CD4-positive, alpha-beta T cell treated with Interleukin-1 beta for 1 hour (primary cell): ENCODE measurements around the gene MRPL1.

Experiments
- DNase-seq, 2 donors: peaks; one replicate each; pipeline ENCODE4 v3.0.0-alpha.2; 2020 to 2022

Gene MRPL1

DNA sequence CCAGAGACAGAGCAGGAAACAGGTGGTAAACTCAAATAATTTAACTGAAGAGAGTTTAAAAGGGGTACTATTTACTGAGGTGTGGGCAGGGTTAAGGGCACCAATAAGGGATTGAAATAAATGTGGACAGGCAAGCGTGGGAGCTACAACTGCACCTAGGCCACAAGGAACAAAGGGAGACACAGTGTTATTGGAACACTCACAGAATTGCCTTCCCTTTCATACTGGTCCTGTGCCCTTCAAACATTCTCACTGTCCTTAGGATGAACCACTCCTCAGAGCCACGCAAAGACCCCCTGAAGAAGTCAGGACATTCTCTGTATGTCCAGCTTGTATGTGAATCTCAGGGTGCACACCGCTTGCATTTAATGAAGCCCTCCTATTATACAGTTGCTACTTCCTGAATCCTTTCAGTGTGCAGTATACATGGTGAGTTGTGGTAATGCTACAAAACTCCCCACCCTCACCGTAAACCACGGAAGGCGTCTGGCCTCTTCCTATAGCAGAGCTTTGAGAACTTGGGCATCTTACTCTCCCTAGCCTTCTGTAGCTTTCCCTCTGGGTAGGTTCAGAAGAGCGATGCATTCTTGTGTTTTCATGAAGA, 9.6 kb upstream of the MRPL1 start:
- peak; percentile 80 to 84 for DNase-seq

DNA sequence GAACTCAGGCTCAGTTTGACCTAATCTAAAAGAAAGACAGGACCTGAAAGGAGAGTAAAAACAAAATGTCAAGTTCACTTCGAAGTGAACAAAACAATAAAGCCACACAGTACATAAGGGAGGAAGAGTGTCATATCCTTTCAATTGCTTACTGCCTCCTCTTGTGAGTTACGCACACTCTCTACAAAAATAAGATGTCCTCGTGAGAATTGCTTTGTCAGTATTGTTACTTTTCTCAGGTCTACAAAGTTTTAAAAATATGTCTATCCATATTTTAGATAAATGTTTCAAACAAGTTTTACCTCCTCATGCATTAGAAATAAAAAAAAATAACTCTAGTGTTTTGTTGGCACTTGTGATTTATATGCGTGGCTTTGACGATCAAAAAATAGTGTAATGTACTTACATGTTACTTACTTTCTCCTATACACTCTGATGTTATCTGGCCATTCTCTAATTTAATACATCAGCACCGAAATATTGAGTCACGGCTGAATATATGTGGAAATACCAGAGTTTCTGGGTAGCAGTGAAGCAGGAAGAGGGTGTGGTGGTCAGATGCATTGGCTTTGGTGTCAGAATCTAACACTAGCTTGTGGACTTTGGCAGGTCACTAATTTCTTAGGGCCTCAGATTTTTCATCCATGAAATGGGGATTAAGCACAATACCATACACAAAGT, 8.1 kb upstream of the MRPL1 start:
- DNase-seq = peak; percentile 45 to 72

DNA sequence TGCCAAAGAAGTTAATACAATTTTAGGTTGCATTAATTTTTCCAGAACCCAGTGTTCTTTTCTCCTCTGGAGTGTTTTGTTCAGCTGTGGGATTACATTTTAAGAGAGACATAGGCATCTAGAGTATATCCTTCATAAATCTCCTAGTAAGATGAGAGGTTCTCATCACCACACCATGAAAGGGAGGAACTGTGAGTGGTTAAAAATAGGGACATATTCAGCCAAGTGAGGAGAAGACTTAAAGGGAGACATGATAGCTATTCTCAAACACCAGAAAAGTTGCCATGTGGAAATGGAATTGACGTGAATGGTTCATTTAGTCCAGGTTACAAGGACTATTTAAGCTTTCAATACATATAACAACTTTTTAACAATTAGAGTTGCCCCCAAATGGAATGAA, 6.5 kb upstream of the MRPL1 start:
- no peak for DNase-seq

DNA sequence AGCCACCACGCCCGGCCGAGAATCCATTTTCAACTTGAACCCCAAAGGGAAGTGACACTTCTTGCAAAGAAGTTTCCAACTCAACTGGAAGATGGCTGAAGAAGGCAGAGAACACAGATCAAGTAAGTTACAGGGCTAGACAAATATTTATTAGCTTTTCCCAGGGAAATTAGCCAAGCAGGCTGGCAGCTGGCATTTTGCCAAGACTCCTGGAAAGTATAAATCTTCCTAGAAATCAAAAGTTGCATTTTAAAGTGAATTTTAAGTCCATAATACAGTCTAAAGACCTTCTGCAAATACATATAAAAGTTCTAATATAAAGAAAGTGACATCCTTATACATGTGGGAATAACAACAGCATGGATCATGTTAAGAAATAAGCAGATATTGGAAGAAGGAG, 3.4 kb upstream of the MRPL1 start:
- no peak for DNase-seq

DNA sequence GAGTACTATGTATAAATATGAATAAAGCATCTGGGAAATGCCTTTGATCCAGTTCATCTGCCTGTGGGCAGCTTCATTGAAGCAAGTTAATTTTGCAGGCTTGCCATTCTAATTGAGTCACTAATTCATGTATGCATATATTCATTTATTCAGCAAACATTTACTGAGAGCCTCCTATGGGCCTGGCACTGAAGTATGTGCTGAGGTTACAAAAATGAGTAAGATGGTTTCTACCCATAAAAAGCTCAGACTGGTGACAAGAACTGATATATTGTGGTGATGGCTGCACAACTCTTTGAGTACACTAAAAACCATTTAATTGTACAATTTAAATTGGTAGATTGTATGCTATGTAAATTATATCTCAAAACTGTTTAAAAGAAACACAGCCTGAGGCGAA, 1.1 kb upstream of the MRPL1 start:
- DNase-seq = no peak

DNA sequence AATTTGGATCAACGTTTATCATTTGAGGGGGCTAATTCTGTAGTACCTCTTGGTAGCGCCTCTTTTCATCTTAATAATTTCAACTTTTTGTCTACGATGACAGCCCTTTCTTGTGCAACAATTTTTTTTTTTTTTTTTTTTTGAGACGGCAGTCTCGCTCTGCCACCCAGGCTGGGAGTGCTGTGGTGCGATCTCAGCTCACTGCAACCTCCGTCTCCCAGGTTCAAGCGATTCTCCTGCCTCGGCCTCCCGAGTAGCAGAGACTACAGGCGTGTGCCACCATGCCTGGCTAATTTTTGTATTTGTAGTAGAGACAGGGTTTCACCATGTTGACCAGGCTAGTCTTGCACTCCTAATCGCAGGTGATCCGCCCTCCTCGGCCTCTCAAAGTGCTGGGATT, 711 bp downstream of the MRPL1 start:
- peak in 1 of 2 donors; percentile 23 for DNase-seq

DNA sequence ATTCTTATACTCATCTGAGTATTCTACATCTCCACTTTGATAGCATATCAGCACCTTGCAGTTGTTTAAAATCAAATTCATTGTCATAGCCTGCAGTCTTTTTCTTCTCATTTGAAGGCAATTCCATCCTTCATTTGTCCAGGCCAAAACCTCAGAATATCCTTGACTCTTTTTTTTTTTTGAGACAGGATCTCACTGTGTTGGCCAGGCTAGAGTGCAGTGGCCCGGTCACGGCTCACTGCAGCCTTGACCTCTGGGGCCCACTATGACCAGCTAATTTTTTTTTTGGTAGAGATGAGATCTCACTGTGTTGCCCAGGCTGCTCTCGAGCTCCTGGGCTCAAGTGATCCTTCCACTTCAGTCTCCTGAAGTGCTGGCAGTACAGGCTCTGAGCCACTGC, 2.6 kb downstream of the MRPL1 start:
- no peak for DNase-seq

DNA sequence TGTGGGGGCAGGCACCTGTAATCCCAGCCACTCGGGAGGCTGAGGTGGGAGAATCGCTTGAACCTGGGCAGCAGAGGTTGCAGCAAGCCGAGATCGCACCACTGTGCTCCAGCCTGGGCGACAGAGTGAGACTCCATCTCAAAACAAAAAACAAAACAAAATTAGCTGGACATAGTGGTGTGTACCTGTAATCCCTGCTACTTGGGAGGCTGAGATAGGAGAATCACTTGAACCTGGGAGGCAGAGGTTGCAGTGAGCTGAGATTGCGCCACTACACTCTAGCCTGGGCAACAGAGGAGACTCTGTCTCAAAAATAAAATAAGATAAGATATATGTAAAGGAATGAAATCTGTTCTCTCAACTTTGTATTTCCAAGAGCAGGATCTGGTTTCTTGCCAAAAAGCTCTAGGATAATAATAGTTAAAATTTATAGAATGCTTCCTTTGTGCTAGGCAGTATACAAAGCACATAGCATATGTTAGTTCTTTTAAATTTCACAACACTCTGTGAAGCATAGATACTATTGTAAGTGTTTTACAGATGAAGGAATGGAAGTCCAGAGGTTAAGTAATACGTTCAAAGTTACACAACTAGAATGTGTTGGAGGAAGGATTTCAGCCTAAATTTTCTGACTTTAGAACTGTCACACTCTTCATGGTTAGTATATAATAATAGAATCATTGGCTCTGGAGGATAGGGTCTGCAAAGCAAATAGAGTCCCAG, 10.3 kb downstream of the MRPL1 start:
- DNase-seq = no peak

DNA sequence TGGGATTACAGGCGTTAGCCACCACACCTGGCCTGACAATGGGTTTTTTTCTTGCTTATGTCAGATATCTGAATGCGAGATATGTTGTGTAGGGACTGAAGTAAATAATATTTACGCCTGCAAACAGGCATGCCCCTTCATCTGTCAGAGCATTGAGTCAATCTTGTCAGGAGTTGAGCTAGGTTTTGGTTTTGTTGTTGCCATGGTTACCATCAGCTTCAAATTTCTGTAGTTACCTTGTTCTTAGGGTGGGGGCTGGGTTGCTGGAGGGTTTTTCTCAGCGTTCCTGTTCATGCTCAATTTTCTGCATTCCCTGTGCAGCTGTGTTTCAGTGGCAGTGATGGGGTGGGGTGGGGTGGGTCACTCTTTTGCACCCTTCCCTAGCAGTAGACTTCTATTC, 14.5 kb downstream of the MRPL1 start:
- DNase-seq = no peak

DNA sequence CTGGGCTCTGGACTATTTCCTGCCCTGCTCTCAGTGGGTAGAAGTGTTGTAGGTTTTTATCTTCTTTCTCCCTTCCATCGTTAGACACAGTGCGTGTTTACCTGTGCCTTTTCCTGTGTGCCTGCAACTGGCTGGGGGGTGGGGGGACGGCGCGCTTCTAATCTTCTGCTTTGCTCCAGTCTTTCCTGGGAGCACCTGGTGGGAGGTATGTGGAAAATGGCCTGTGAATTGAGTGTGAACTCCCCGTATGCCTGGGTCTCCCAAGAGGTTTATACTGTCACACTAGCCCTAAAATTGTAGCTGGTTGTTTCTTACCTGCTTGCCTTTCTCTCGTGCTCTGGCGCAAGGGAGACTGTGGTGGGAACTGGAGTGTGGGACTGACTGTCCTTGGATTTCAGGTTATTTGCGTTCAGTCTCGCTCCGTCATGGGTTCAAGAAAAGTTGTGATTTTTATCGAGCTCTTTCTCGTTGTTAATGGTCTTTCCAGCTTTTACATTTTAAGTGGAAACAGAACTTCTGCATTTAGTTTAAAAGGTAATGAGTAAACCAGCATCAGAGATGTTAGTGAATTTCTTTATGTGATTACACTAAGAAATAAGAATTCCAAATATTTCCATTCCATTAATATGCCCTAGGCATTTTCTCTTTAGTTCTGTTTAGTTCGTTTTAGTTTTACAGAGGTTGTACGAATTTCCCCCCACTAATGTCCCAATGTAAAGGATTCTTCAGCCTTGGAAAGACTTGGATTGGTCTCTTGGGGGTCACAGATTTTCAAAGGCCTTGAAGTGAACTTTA, 15.3 kb downstream of the MRPL1 start:
- DNase-seq = no peak

DNA sequence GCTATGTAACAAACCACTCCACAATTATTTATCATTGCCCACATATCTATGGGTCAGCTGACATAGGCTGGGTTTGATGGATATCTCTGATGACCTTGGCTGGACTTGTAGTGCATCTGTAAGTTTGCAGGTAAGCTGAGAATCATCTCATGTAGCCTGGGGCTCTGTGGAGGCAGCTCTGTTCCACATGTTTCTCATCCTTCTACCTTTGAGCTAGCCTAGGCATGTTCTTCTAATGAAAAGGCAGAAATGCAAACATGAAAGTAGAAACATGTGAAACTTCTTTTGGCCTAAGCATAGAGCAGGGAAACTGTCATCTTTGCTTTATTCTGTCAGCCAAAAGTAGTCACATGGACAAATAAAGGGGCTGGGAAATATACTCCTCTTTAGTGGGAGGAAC, 18.2 kb downstream of the MRPL1 start:
- DNase-seq = no peak

DNA sequence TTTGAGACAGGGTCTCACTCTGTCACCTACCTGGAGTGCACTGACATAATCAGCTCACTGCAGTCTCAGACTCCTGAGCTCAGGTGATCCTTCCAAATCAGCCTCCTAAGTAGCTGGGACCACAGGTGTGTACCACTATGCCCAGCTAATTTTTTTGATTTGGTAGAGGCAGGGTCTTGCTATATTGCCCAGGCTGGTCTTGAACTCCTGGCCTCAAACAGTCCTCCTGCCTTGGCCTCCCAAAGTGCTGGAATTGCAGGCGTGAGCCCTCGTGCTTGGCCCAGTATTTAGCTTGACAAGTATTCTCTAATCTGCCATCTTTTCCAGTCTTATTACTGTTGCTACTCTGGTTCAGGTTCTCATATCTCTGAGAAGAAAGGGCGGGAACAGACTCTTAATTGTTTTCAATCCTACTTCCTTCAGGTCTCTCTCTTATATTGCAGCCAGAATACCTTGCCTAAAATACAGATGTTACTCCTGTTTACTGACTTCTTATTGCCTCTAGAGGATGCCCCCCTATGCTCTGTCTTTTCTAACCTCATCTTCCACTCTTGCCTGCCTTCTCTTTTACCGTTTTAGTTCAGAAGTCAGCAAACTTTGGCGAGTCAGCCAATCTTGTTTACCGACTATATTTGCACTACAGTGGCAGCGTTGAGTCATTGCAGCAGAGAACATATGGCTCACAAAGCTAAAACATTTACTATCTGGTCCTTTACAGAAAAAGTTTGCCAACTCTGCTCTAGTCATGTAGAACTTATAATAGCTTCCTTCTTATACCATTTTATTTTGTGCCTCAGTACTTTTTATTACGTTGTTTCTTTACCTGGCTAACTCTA, 19.0 kb downstream of the MRPL1 start:
- no peak for DNase-seq

DNA sequence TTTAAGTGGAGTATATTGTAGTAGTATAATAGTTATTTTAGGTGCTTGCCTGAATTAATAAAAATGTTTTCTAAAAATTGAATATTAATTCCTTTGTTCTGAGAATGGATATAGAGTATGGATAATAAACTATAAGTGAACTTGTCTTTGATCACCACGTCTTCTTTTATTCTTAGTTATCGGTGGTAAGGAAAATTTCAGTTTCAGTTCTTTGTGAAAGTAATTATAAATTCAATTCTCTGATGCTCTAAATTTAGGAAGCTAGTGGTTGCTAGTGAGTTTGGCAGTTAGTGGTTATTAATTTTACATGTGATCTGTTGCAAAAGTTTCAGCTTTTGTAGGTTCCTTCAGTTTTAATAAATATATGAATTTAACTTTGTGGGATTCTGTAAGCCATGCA, 30.8 kb downstream of the MRPL1 start:
- no peak for DNase-seq

DNA sequence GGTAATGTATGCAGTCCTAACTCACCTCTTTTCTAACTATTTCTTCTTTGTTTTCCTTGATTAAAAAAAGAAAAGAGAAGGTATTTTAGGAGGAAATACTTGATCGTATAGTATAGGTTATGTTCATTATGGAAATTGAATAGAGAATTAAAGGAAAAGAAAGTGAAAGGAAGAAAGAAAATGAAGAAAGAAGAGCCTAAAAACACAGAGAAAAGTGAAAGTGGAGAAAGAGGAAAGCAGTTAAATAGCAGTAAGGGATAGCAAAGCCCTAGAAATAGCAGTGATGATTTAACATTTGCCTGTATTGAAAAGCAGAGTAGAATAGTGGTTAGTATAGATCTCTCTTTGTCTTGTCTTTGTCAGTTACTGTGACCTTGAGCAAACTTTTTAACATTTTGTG, 37.0 kb downstream of the MRPL1 start:
- DNase-seq = no peak

DNA sequence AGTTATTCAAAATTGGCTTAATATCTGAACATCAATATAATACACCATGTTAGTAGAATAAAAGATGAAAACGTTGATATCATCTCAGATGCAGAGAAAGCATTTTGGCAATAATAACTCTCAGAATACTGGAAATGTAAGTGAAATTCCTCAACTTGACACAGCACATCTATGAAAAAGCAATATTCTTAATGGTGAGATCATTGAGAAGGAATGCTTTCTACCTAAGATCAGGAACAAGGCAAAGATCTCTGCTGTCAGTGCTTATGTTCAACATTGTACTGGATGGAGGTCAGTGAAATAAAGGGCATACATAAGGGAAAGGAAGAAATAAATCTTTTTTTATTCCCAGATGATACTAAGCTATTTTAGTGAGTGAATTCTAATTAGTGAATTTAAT, 40.6 kb downstream of the MRPL1 start:
- no peak for DNase-seq

DNA sequence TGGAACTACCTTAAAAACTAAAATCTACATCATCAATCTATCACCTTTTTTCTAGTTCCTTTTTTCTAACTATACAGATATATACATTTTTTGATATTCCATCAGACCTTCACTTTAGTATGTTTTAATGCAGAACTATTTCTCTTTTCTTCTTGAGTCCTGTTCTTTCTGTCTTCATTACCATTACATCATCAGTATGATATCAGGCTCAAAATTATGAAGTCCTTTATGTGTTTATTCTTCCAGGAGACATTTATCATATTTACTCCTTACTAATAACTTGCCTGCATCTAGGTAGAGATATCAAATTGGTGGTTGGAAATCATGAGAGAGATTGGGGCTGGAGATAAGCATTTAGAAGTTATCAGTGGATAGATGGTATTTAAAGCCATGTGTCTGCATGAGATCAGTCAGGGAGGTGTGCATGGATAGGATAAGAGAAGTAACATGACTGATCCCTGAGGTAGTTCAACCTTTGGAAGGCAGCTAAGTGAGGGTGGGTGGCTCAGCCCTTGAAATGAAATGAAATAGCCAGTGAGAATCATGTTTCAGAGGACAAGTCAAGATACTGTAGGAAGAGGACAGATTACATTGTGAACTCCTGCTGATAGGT, 43.1 kb downstream of the MRPL1 start:
- DNase-seq = no peak

DNA sequence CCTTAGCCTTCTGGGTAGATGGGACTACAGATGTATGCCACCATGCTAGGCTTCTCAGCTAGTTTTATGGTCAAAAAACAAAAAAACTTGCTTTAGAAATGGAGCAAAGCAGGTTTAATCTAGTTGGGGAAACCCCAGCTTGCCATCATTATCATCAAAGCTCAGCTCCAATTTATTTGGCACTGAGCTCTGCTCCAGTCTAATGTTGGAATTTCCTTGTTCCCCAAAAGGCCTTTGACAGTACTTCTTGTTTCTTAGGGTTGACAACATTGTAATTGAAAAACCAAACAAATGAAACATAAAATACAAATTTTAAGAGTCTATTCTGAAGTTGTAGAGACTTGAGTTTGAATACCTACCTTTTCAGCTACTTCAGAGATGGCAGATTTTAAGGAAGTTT, 48.0 kb downstream of the MRPL1 start:
- no peak for DNase-seq

DNA sequence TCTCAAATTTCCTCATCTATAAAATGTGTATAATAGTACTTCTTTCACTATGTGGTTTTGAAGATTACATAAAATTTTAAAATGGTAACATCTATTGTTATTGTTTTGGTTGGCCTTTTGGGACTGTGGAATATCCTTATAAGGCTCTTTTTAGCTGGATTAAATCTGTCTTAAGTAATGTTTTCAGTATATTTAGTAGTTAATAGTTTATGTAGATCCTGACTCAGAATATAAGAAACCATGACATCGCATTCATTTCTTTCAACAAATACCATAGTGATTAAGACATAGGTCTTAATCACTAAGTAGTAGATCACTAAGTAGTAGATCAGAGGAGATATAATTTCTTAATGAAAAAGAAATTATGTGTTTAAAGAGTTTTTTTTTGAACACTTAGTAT, 48.5 kb downstream of the MRPL1 start:
- DNase-seq = no peak

DNA sequence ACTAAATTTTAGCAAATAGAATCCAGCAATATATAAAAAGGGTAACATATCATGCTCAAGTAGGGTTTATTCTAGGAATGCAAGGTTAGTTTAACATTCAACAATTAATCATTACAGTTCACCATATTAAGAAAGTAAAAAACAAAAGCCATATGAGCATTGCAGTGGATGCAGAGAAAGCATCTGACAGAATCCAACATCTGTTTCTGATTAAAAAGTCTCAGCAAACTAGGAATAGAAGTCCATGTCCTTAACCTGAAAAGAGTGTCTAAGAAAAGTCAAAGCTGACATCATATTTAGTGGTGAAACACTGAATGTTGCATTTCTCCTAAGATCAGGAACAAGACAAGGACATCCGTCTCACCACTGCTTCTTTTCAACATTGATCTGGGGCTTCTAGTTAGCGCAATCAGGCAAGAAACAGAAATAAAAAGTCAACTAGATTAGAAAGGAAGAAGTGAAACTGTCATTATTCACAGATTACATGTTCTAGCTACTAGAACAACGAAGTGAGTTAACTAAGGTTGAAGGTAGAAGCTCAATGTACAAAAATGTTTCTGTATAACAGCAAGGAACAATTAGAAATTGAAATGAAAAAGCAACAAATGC, 49.3 kb downstream of the MRPL1 start:
- no peak for DNase-seq

DNA sequence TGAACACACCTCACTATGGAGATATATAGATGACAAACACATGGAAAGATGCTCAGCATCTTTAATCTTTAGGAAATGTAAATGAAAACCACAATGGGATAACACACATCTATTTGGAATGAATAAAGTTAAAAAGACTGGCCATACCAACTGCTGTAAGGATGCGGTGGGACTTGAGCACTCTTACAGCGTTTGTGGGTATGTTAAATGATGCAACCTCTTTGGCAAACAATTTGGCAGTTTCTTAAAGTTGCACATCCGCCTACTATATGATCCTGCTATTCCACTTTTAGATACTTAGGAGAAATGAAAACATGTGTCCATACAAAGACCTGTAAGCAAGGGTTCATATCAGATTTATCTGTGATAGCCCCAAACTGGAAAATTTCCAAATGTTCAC, 50.7 kb downstream of the MRPL1 start:
- DNase-seq = no peak

DNA sequence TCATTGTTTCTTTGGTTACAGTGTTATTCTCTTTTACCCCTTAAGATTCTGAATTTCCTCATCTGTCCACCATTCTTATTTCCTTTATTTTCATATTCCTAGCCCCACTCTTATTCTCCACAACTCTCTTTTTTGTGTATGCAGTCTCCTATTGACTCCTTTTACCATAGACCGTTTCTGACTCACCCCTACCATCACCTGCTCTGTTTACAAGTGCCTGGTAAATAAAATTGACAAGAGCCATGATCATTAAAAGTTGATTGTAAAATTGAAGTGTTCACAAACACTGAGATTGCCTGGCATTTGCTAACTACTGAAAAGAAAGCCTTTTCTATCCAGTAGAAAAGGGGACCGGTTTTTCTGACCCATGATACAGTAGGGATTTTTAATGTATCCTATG, 54.4 kb downstream of the MRPL1 start:
- DNase-seq = no peak

DNA sequence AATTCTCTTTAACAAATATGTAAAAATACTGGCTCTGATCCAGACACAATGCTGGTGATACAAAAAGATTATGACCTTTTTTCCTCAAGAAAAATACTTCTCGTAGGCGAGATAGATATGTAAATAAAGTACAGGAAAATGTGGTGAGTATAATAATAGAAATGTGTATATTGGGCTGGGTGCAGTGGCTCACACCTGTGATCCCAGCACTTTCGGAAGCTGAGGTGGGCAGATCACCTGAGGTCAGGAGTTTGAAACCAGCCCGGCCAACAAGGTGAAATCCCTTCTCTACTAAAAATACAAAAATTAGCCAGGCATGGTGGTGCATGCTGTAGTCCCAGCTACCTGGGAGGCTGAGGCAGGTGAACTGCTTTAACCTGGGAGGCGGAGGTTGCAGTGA, 55.0 kb downstream of the MRPL1 start:
- no peak for DNase-seq
